HG02973 (cell line): ENCODE measurements around the gene DDX1.

ENCODE experiments used
- ATAC-seq: cut with Tn5 transposase; IDR thresholded peaks from one replicate; pipeline ENCODE4 v1.9.1; 2021; ENCODE audit warnings: moderate library complexity; ENCODE audit not compliant: unreplicated experiment

Gene DDX1

GRCh38 chr2:15642815-15643500, 51.3 kb downstream of the DDX1 start:
- ATAC-seq, result no peak

DNA sequence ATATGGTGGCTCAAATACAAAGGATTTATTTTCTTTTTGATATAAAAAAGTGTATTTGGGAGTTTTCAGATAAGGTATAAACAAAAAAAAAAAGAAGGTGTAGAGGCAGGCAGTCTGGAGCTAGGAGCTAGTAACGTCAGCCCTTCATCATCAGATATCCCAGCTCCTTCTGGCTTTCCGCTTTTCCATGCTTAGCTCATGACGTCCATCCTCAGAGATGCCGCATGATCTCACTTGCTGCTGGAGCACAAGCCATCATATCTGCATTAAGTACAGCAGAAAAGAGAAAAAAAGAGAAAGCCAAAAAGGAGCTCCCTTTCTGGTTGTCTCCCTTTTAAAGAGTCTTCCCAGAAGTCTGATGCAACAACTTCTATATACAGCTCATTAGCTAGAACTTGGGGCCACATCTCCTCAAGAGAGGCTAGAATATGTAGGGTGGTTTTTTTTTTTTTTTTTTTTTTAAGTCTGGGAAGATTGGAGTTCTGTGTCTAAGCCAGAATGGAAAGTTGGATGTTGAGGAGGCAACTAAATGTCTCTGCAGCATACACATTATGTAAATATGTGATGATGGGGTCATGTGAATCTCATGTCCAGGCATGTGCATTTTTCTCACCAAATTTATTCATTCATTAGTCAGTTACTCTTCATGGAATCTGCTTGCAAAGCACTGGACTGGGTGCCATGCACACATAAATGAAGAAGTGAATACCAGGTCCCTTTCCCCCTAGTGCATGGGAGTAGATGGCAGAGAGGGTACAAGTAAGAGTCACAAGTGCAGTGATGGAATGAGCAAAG, 52.3 kb downstream of the DDX1 start:
- no peak for ATAC-seq

- ATAC-seq, result no peak
Measured at GRCh38 chr2:15645300-15645699, 53.6 kb downstream of the DDX1 start.

DNA sequence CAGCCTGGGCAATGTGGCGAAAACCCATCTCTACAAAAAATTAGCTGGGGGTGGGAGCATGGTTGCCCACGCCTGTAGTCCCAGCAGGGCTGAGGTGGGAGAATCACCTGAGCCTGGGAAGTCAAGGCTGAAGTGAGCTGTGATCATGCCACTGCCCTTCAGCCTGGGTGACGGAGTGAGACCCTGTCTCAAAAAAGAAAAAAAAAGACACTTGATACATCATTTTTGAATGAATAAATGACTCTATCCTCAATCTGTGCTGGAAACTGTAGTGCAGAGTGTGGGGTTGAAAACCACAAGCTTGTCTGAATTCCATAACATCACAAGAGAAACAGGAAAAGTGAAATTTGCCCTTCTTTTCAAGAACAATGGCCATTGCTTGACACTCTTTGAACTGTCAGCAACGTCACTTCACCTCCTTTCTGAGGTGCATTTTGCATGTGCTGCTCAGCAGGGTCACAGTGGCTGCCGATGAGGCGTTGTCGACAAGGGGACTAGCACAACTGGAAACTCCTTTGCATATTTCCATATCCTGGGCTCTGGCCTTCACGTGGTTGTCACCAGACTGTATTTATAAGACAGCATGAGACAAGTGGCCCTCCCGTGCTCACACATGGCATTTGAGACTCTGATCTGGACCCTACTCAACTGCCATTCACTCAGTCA, 54.2 kb downstream of the DDX1 start:
- no peak for ATAC-seq

- ATAC-seq, result no peak
Measured at GRCh38 chr2:15646661-15647060, 55.0 kb downstream of the DDX1 start.

DNA sequence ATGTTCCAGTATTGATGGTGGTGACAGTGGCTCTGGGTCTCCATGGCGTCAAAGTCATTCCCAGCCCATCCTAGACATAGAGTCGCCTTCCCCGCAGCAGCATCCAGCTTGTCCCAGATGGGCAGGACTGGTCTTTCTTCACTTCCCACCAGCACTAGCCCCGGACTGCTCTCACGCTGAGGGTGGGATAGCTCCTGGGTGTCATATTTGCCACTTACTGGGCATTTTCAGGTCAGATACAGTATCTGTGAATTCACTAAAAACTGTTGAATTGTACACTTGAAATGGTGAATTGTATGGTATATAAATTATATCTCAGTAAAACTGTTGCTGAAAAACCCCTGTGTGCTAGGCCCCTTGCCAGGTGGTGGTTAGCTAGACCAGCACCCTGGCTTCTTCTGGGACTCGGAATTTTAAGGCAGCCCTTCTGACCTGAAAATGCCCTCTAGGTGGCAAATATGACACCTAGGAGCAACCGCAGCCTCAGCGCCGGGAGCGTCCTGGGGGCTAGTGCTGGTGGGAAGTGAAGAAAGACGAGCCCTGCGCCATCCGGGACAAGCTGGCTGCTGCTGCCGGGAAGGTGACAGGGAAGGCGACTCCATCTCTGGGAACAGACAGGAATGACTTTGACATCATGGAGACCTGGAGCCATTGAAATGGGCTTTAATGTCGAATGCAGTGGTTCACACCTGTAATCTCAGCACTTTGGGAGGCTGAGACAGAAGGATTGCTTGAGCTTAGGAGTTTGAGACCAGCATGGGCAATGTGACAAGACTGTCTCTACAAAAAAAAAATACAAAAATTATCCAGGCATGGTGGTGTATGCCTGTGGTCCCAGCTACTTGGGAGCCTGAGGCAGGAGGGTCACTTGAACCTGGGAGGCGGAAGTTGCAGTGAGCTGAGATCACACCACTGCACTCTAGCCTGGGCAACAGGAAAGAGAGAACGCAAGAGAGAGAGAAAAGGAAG, 56.2 kb downstream of the DDX1 start:
- ATAC-seq, result no peak

DNA sequence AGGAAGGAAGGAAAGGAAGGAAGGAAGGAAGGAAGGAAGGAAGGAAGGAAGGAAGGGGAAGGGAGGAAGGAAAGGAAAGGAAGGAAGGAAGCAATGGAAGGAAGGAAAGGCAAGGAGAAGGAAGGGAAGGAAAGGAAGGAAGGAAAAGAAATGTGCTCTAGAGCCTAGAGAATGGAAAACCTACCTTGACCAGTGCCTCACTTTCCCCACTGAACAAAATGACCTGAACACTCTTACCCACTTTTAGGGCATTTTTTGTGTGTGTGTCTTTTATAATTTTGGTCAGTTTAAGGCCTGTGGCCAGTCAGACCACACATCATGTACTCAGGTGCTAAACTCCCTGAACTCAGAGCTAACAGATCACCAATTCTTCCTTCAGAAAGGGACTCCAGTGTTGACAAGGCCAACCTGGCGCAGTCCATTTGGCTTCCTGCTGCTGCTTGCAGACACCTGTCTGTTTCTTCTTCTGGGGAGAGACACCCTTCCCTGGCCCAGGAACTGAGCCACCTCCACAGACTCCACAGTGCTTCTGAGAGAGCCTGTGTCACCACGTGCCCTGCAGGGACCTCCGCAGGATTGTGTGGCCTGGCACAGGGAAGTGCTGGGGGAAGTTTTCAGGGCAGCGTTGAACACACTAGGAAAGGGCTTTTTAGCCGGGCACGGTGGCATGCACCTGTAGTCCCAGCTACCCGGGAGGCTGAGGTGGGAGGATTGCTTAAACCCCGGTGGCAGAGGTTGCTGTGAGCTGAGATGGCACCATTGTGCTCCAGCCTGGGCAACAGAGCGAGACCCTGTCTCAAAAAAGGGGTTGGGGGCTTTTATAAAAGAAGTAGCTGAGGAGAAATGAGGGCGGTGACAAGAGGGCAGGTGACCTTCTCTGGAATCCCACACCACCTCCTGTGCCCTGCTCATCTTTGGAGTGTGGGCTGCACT, 57.2 kb downstream of the DDX1 start:
- ATAC-seq, result no peak

GRCh38 chr2:15649561-15650255, 58.0 kb downstream of the DDX1 start:
- ATAC-seq, result no peak

DNA sequence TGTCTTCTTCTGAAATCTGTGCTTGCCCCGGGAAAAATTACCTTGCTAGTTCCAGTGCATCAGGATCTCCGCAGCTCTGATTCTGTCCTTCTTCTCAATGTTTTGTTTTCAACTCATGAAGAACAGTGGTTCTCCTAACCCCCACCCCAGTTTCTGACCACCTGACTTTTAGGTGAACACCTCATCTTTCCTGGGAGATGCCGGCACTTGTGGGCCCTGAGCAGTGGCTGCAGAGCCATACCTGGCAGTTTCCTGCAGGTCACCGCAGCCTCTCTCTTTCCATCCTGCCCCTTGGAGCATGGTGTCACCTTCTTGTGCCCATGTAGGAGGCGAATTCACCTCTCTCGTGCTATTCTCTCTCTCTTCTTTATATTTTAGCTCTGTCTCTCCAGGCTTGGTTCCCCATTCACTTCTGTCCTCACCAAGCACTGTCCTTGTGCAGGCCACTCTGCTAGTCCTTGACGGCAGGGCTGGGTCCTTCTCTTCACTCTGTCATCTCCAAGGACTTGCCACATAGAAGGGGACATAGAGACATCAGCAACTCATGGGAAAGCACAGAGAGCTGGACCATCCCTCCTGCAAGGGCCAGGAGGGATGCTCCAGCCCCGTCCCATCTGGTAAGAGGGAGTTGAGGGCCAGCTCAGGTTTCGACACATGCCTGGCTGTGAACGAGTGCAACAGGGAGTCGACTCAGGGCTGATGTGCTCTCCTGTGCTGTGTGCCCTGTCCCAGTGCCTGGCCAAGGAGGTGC, 59.1 kb downstream of the DDX1 start:
- ATAC-seq, result no peak

- ATAC-seq, result no peak
Measured at GRCh38 chr2:15651367-15651727, 59.7 kb downstream of the DDX1 start.

DNA sequence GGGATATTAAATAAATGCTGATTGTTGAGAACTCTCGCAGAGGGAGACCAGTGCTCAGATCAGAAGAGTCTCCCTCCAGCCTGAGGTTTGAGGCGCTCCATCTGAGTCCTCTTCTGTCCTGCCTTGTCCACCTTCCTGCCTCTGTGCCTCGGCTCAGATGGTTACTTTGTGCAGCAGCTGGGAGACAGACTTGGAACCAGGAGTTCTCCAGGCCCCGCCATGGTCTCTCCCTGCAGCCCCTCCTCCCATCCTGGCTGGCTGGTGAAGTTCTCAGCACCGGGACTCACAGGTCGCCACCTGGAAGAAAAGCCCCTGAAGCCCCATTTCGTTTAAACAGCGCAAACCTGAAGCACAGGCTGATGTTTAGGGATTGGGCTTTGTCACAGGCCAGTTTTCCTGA, 60.6 kb downstream of the DDX1 start:
- no peak for ATAC-seq

DNA sequence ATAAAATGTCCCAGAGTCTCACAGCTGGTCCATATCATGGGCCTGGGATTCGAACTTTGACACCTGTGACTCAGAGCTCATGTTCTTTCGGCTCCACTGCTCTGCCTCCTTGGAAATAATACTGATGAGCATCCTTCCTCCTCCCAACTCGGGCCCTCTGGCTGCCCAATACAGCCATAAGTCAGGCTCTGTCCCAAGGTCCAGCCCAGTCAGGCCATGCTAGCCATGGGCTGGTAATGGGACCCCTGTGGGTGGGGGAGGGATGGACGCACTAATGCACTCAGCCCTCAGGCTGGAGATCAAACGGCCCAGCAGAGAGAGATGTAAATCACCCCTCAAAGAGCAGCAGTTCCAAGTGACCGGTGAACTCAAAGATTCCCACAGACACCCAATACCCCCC, 61.1 kb downstream of the DDX1 start:
- no peak for ATAC-seq

GRCh38 chr2:15653806-15654726, 62.4 kb downstream of the DDX1 start:
- no peak for ATAC-seq

- ATAC-seq, result no peak
Measured at GRCh38 chr2:15654727-15655073, 63.0 kb downstream of the DDX1 start.

DNA sequence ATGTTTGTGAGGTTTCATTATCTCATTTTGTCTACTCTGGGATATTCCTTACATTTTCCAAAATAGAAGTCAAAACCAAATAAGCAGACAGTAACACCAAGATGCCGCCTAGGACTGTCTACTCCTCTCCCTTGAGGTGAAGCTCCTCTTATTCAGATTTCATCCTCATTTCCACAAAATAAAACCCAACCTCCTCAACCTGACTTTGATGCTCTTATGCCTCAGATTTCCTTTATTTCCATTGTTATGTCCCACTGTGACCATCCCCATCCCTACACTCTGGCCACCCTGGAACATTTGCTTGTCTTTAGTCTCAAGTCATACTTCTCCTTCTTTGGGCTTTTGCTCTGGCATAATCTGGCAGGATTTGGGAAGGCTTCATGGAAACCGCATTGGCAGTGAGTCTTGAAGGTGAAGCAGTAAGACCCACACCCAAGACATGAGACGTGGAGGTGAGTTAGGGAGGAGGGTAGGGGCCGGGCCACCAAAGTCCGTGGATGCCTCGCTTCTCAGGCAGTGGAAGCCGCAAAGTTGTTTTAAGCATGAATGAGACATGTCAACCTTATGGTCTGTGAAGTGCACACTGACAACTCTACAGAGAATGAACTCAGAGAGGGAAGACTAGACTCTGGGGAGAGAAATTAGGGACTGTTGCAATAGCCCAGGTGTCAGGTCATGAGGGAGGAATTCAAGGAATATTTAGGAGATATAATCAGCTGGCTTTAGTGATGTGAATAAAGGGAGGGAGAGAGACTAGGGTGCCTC, 63.6 kb downstream of the DDX1 start:
- ATAC-seq, result no peak

DNA sequence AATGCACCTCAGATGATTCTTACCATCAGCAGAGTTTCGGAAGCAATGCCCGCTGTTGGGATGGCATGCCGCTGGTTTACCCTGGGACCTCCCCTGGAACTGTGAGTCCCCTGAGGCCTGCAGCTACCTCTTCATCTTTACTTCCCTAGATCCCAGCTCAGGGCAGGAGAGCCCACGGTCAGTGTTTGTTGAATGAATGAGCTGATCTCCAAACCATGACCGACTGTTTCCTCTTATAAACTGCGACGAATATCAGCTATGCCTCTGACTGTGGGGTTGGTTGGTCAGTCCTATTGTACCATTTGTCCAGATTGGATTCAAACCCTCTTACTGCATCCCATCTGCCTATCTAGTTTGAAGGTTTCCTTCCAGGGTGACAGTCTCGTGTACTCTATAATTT, 64.4 kb downstream of the DDX1 start:
- ATAC-seq, result no peak

GRCh38 chr2:15657759-15658158, 66.1 kb downstream of the DDX1 start:
- no peak for ATAC-seq
